ENCODE data around the gene FRMD3. TPM values are rescaled to one million over a fixed set of nuclear protein-coding genes. Genes with fewer than 3 reads are reported as not detected.

FRMD3 gene
- total RNA-seq, 1 experiment from 2014 or later: 0.55 TPM

- TF ChIP-seq, protein P1, sequence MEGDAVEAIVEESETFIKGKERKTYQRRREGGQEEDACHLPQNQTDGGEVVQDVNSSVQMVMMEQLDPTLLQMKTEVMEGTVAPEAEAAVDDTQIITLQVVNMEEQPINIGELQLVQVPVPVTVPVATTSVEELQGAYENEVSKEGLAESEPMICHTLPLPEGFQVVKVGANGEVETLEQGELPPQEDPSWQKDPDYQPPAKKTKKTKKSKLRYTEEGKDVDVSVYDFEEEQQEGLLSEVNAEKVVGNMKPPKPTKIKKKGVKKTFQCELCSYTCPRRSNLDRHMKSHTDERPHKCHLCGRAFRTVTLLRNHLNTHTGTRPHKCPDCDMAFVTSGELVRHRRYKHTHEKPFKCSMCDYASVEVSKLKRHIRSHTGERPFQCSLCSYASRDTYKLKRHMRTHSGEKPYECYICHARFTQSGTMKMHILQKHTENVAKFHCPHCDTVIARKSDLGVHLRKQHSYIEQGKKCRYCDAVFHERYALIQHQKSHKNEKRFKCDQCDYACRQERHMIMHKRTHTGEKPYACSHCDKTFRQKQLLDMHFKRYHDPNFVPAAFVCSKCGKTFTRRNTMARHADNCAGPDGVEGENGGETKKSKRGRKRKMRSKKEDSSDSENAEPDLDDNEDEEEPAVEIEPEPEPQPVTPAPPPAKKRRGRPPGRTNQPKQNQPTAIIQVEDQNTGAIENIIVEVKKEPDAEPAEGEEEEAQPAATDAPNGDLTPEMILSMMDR (conservative IDR thresholded peaks at IDR 0.05): no peak
- H2BK5ac ChIP-seq (ENCODE audit: insufficient read length, low read length): no peak overlapping the region
- no peaks in the 10 kb centered on the region for H3K23me2 ChIP-seq (ENCODE audit: insufficient read length, low read depth, low read length, poor library complexity, severe bottlenecking)
- no peaks in the 10 kb centered on the region for H3K79me2 ChIP-seq (ENCODE audit: insufficient read depth, low read length)
- H3K9me3 ChIP-seq (ENCODE audit: control insufficient read depth, low read depth, low read length): no peaks in the 10 kb centered on the region
- no peaks in the 10 kb centered on the region for H3K27me3 ChIP-seq (ENCODE audit: insufficient read depth, low read length)
- H3K18ac ChIP-seq (ENCODE audit: insufficient read length, low read depth, low read length): no peak overlapping the region
- no peak overlapping the region for H3K14ac ChIP-seq (ENCODE audit: insufficient read depth, low read length)
- no CpG with 5 or more reads among the region's 3 CpGs for WGBS (ENCODE audit: extremely low coverage, insufficient read length, low lambda C conversion rate)
- H4K20me1 ChIP-seq (ENCODE audit: control insufficient read depth, insufficient read depth, insufficient read length): no peaks in the 10 kb centered on the region
- H3K23ac ChIP-seq (ENCODE audit: insufficient read length, low read depth, low read length): no peak overlapping the region
- no peak overlapping the region for H4K8ac ChIP-seq (replicated peaks; ENCODE audit: insufficient read length, low read depth, low read length)
- H3T11ph ChIP-seq (ENCODE audit: low read length): no peak overlapping the region
- H3K4ac ChIP-seq (ENCODE audit: low read depth, low read length): no peak overlapping the region
- H4K5ac ChIP-seq (ENCODE audit: insufficient read length, low read depth, low read length): no peak overlapping the region
- no peak overlapping the region for H3K4me2 ChIP-seq (ENCODE audit: insufficient read depth, insufficient read length, low read length)
- H3K79me1 ChIP-seq (ENCODE audit: insufficient read depth, low read depth, low read length, poor library complexity, severe bottlenecking): no peaks in the 10 kb centered on the region
- no peak overlapping the region for H2BK12ac ChIP-seq (ENCODE audit: insufficient read length, low read depth, low read length)
- no peaks in the 10 kb centered on the region for H3K4me1 Mint-ChIP-seq
- no peak overlapping the region for H2AFZ ChIP-seq (ENCODE audit: low read length)
- no peak overlapping the region for H2AK5ac ChIP-seq (ENCODE audit: insufficient read length, low read length)
- no peaks in the 10 kb centered on the region; the same call in 1 of the 2 replicates for H3K27me3 Mint-ChIP-seq (ENCODE audit: low read depth)
- H3K4me1 ChIP-seq (ENCODE audit: insufficient read depth, low read length): no peaks in the 10 kb centered on the region
- H2BK20ac ChIP-seq (ENCODE audit: low read depth, low read length, poor library complexity, severe bottlenecking): no peak overlapping the region
- H3K27ac ChIP-seq (ENCODE audit: insufficient read length, low read depth, low read length): no peak overlapping the region
- H3K27ac Mint-ChIP-seq: no peak overlapping the region
- H3K9me3 Mint-ChIP-seq: peaks cover 7 to 8% of the 10 kb centered on the region in 2 experiments
- no peak overlapping the region for H3K56ac ChIP-seq (ENCODE audit: insufficient read length, low read depth, low read length)
- no peak overlapping the region for H4K91ac ChIP-seq (ENCODE audit: insufficient read length, low read depth, low read length)
- DNase-seq: no peak
- H2BK15ac ChIP-seq (ENCODE audit: low read depth, low read length): no peak overlapping the region
- H3K4me3 Mint-ChIP-seq: no peak overlapping the region
- H3K9ac ChIP-seq (ENCODE audit: extremely low read depth, insufficient read length, low read length): no peak overlapping the region
- peaks cover 3 to 8% (median 6%) of the 10 kb centered on the region in 3 experiments; a peak in 5 of 7 replicates for H3K36me3 Mint-ChIP-seq (ENCODE audit: insufficient read depth in 1 of 3, low read depth in 3 of 3)
- H2BK120ac ChIP-seq (ENCODE audit: low read depth, low read length, poor library complexity, severe bottlenecking): no peak overlapping the region
Measured at GRCh38 chr9:83457005-83457404, 81.2 kb downstream of the FRMD3 start.

Measured in H9 (cell line).